Aorta (tissue), 5 donors: ENCODE measurements around the gene GATAD2A. TPM values are rescaled to one million over a fixed set of nuclear protein-coding genes. Genes with fewer than 3 reads are reported as not detected.
"Not testable (repeated sequence)": the region's sequence is repeated elsewhere in the genome, so short reads cannot be mapped to it uniquely, and the experiment has no call there.

ENCODE experiments used
- ATAC-seq: fragments of 200-7000 bp; cut with Tn5 transposase; one replicate; pipeline ENCODE4 v1.9.1; 2022; ENCODE audit warnings: moderate library complexity; ENCODE audit not compliant: low FRiP score
- DNase-seq, 2 donors: peaks; one replicate each; pipeline ENCODE4 v3.0.0-alpha.2; 2020
- H3K27ac ChIP-seq, 2 donors: one replicate each; pipeline ENCODE4 v1.5.1; 2013; ENCODE audit warnings: low read length in 2 of 2, mild to moderate bottlenecking in 2 of 2, moderate library complexity in 2 of 2, control low read depth in 1 of 2, inconsistent platforms in 1 of 2, low read depth in 1 of 2
- H3K27me3 ChIP-seq, 2 donors: one replicate each; pipeline ENCODE4 v1.6.1; 2013; ENCODE audit warnings: control low read depth in 1 of 2, low read length in 1 of 2, mild to moderate bottlenecking in 1 of 2, moderate library complexity in 1 of 2; ENCODE audit not compliant: insufficient read depth in 2 of 2, control insufficient read depth in 1 of 2
- H3K36me3 ChIP-seq, 2 donors: one replicate each; pipeline ENCODE4 v1.6.1; 2013; ENCODE audit warnings: control low read depth in 1 of 2, low read length in 1 of 2, mild to moderate bottlenecking in 1 of 2; ENCODE audit not compliant: insufficient read depth in 2 of 2, control insufficient read depth in 1 of 2
- H3K4me1 ChIP-seq, 2 donors: one replicate each; pipeline ENCODE4 v1.6.1; 2013; ENCODE audit warnings: low read length in 2 of 2, control low read depth in 1 of 2, mild to moderate bottlenecking in 1 of 2, moderate library complexity in 1 of 2; ENCODE audit not compliant: insufficient read depth in 2 of 2, control insufficient read depth in 1 of 2
- H3K4me3 ChIP-seq, 2 donors: one replicate each; pipeline ENCODE4 v1.5.1; 2013; ENCODE audit warnings: low read length in 2 of 2, control low read depth in 1 of 2, mild to moderate bottlenecking in 1 of 2
- H3K9me3 ChIP-seq: one replicate; pipeline ENCODE4 v1.6.1; 2013; ENCODE audit warnings: mild to moderate bottlenecking, low read length; ENCODE audit not compliant: control insufficient read depth
- WGBS, 2 donors: extraction: QIAGEN DNeasy Blood & Tissue Kit; methylation state at CpG; one replicate each; pipeline ENCODE4 v1.1.7; 2013; 5-methylcytosine and 5-hydroxymethylcytosine counted together
- intact Hi-C, 2 donors: fragments of 100-400 bp; cut with DNase I; formaldehyde crosslinking; loops; one replicate each; pipeline versions ENCODE4 v1.14.2 to v1.15.0; 2022
- polyA plus RNA-seq, 2 donors: library from polyadenylated mRNA; stranded (reverse); fragments of 200-250 nt; gene quantifications; one replicate each; pipeline ENCODE4 v1.2.3, GENCODE V29; 2013
- total RNA-seq, 2 donors: library from RNA; stranded (reverse); fragmentation: NEBNext Ultra II Directional; extraction: Animal tissue kit (Norgen Biotek cat#: 25700); gene quantifications; one replicate each; pipeline ENCODE4 v1.2.1, GENCODE V29; 2021
- donor health status: healthy with polysubstance abuse.
- donor health status: Bipolar disorder and iron deficiency.
- donor health status: DM: no; HTN: no; CAD: no.
- donor health status: DM: no; HTN: no; CAD: no.
- donor health status: DM: yes; HTN: yes; CAD: no.

GATAD2A gene
- total and polyA plus RNA-seq, 4 donors, result 17.9 to 86.7 (median 50.7) TPM

- no peak for DNase-seq
- intact Hi-C loops, result no loop called here
- no peaks in the 10 kb centered on the region for H3K4me1 ChIP-seq
Observed at GRCh38 chr19:19446655-19447437, 41.4 kb downstream of the GATAD2A start.

GRCh38 chr19:19447536-19448237 lies 42.2 kb downstream of the GATAD2A start:
- no peaks in the 10 kb centered on the region for H3K36me3 ChIP-seq
- 43 to 47% methylated on average over 15 of the region's 15 CpGs for WGBS, 2 donors
- no peaks in the 10 kb centered on the region for H3K27me3 ChIP-seq
- H3K9me3 ChIP-seq, result no peaks in the 10 kb centered on the region
- no peaks in the 10 kb centered on the region for H3K4me1 ChIP-seq
- H3K27ac ChIP-seq, result no peak overlapping the region
- intact Hi-C loops, result no loop called here
- no peak for DNase-seq
- ATAC-seq, result peak; percentile 44
- H3K4me3 ChIP-seq, result no peak overlapping the region

More at GRCh38 chr19:19446655-19447437, 41.4 kb downstream of the GATAD2A start:
- H3K36me3 ChIP-seq, result no peaks in the 10 kb centered on the region
- H3K4me3 ChIP-seq, result no peak overlapping the region
- no peaks in the 10 kb centered on the region for H3K9me3 ChIP-seq
- ATAC-seq, result no peak
- 85 to 91% methylated on average over 9 of the region's 9 CpGs for WGBS, 2 donors
- no peak overlapping the region for H3K27ac ChIP-seq
- H3K27me3 ChIP-seq, result no peaks in the 10 kb centered on the region

DNA sequence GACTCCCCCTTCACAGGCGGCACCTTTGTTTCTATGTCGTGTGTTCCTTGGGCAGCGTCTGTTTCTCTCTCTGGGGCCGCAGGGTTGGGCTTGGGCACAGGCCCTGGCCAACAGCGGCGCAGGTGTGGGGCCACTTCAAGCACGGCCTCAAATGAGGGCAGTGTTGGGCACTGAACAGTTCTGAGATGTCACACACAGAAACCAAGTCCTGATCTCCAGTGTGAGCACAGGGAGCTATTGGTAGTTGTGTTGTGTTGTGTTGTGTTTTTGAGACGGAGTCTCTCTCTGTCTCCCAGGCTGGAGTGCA lies 42.7 kb downstream of the GATAD2A start:
- Histone ChIP-seq H3K4me1 (no peaks in the 10 kb centered on the region), H3K36me3 (no peaks in the 10 kb centered on the region), H3K27me3 (no peaks in the 10 kb centered on the region), H3K4me3 (no peak overlapping the region), H3K27ac (no peak overlapping the region), H3K9me3 (no peaks in the 10 kb centered on the region)
- WGBS, 2 donors, result 62 to 72% methylated on average over 8 of the region's 8 CpGs
- DNase-seq (no peak), ATAC-seq (peak; percentile 13)
- intact Hi-C loops, result no loop called here

- 76 to 84% methylated on average over 13 of the region's 13 CpGs for WGBS, 2 donors
- ATAC-seq (no peak), DNase-seq (peak in 1 of 2 donors; percentile 12)
- H3K27ac ChIP-seq, result no peak overlapping the region
- H3K27me3 ChIP-seq, result no peaks in the 10 kb centered on the region
- intact Hi-C loops, result no loop called here
- no peaks in the 10 kb centered on the region for H3K36me3 ChIP-seq
- no peak overlapping the region for H3K4me3 ChIP-seq
- no peaks in the 10 kb centered on the region for H3K4me1 ChIP-seq
- H3K9me3 ChIP-seq, result no peaks in the 10 kb centered on the region
Observed at GRCh38 chr19:19451429-19452242, 46.2 kb downstream of the GATAD2A start.

GRCh38 chr19:19452243-19453124 lies 47.0 kb downstream of the GATAD2A start:
- Histone ChIP-seq H3K4me1 (no peaks in the 10 kb centered on the region), H3K4me3 (no peak overlapping the region), H3K9me3 (no peaks in the 10 kb centered on the region), H3K27me3 (no peaks in the 10 kb centered on the region), H3K27ac (no peak overlapping the region), H3K36me3 (no peaks in the 10 kb centered on the region)
- ATAC-seq (no peak), DNase-seq (peak in 1 of 2 donors; percentile 13)
- WGBS, 2 donors, result 83 to 86% methylated on average over 11 of the region's 11 CpGs
- intact Hi-C loops, result no loop called here

GRCh38 chr19:19453125-19453454 lies 47.6 kb downstream of the GATAD2A start:
- 84 to 85% methylated on average over 2 of the region's 2 CpGs for WGBS, 2 donors
- DNase-seq, result no peak
- H3K36me3 ChIP-seq, result no peaks in the 10 kb centered on the region
- H3K4me1 ChIP-seq, result no peaks in the 10 kb centered on the region
- no peak overlapping the region for H3K4me3 ChIP-seq
- no peak for ATAC-seq
- H3K27me3 ChIP-seq, result no peaks in the 10 kb centered on the region
- H3K27ac ChIP-seq, result no peak overlapping the region
- H3K9me3 ChIP-seq, result no peaks in the 10 kb centered on the region
- intact Hi-C loops, result no loop called here

DNA sequence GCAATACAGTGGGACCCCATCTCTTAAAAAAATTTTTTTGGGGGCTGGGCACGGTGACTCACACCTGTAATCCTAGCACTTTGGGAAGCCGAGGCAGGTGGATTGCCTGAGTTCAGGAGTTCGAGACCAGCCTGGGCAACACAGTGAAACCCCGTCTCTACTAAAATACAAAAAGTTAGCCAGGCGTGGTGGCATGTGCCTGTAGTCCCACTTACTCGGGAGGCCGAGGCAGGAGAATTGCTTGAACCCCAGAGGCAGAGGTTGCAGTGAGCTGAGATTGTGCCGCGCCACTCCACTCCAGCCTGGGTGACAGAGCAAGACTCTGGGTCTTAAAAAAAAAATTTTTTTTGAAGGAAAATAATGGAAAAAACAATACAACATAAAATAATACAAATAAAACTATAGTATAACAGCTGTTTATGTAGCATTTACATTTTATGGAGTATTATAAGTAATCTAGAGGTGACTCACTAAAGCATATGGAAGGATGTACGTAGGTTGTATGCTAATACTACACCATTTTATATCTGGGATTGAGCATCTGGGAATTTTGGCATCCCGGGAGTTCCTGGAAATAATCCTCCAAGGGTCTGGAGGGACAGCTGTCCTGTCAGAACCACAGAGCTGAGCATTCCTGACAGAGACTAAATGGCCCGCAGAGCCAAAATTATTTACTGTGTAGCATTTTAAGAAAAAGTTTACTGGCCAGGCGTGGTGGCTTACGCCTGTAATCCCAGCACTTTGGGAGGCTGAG lies 49.9 kb downstream of the GATAD2A start:
- ATAC-seq, H3K4me1 ChIP-seq, H3K27ac ChIP-seq, H3K27me3 ChIP-seq, H3K9me3 ChIP-seq, H3K4me3 ChIP-seq, intact Hi-C loops, H3K36me3 ChIP-seq: not testable (repeated sequence)
- DNase-seq, result peak in 1 of 2 donors; percentile 17
- 96 to 97% methylated on average over 14 of the region's 14 CpGs for WGBS, 2 donors

GRCh38 chr19:19457671-19458070 lies 52.2 kb downstream of the GATAD2A start:
- intact Hi-C loops, result no loop called here
- ATAC-seq (no peak), DNase-seq (peak; percentile 32 to 43)
- no peaks in the 10 kb centered on the region for H3K27me3 ChIP-seq
- H3K4me3 ChIP-seq, result no peak overlapping the region
- no peak overlapping the region for H3K27ac ChIP-seq
- H3K4me1 ChIP-seq, result peaks cover 0 to 2% of the 10 kb centered on the region in 2 donors
- H3K9me3 ChIP-seq, result no peaks in the 10 kb centered on the region
- H3K36me3 ChIP-seq, result no peaks in the 10 kb centered on the region
- 78 to 80% methylated on average over 4 of the region's 4 CpGs for WGBS, 2 donors
